Lung (tissue), 12 donors: ENCODE results near the gene HOXA9. TPM values are rescaled to one million over a fixed set of nuclear protein-coding genes. Genes with fewer than 3 reads are reported as not detected.
A peak's percentile ranks its signal among the peaks of the same experiment; 100 is the strongest.

Experiments
- ATAC-seq: fragments of 200-7000 bp; cut with Tn5 transposase; one replicate; pipeline ENCODE4 v1.9.1; 2020; ENCODE audit warnings: moderate number of reproducible peaks; ENCODE audit not compliant: insufficient read depth, low FRiP score
- DNase-seq, 3 donors: peaks; one replicate each; pipeline ENCODE4 v3.0.0-alpha.2; 2013 to 2017
- H3K27ac ChIP-seq, 2 donors: one replicate each; pipeline ENCODE4 v1.5.1; 2013; ENCODE audit warnings: mild to moderate bottlenecking in 2 of 2, moderate library complexity in 2 of 2, control low read depth in 1 of 2, inconsistent platforms in 1 of 2, low read depth in 1 of 2, low read length in 1 of 2
- H3K27me3 ChIP-seq, 3 donors: one replicate each; pipeline ENCODE4 v1.5.1; 2013; ENCODE audit warnings: low read length in 2 of 3; ENCODE audit not compliant: control insufficient read depth in 3 of 3, insufficient read depth in 3 of 3
- H3K36me3 ChIP-seq, 4 donors: one replicate each; pipeline ENCODE4 v1.5.1; 2013; ENCODE audit warnings: low read length in 4 of 4, mild to moderate bottlenecking in 1 of 4, moderate library complexity in 1 of 4; ENCODE audit not compliant: control insufficient read depth in 4 of 4, insufficient read depth in 4 of 4
- H3K4me1 ChIP-seq, 5 donors: one replicate each; pipeline ENCODE4 v1.5.1; 2013; ENCODE audit warnings: low read length in 5 of 5, mild to moderate bottlenecking in 2 of 5, moderate library complexity in 1 of 5; ENCODE audit not compliant: control insufficient read depth in 5 of 5, insufficient read depth in 5 of 5
- H3K4me3 ChIP-seq: one replicate; pipeline ENCODE4 v1.5.1; 2013; ENCODE audit warnings: mild to moderate bottlenecking, control low read depth, moderate library complexity
- H3K9ac ChIP-seq, 2 donors: one replicate each; pipeline ENCODE4 v1.5.1; 2013; ENCODE audit warnings: low read length in 2 of 2, control low read depth in 1 of 2; ENCODE audit not compliant: insufficient read depth in 1 of 2
- H3K9me3 ChIP-seq, 4 donors: one replicate each; pipeline ENCODE4 v1.5.1; 2013; ENCODE audit warnings: low read length in 3 of 4, mild to moderate bottlenecking in 1 of 4, moderate library complexity in 1 of 4; ENCODE audit not compliant: control insufficient read depth in 4 of 4, insufficient read depth in 3 of 4
- WGBS, 2 donors: extraction: QIAGEN DNeasy Blood & Tissue Kit; methylation state at CpG; one replicate each; pipeline ENCODE4 v1.1.7; 2013; 5-methylcytosine and 5-hydroxymethylcytosine counted together
- polyA plus RNA-seq, 2 donors: library from polyadenylated mRNA; stranded (reverse); fragments of 200-250 nt; gene quantifications; one replicate each; pipeline ENCODE4 v1.2.1, GENCODE V29; 2013
- total RNA-seq, 2 donors: library from RNA; depleted of rRNA in 1 of 2; stranded (reverse); fragments of >200 nt in 1 of 2; gene quantifications; one replicate each; pipeline ENCODE4 v1.2.1, GENCODE V29; 2014 to 2021
- TF ChIP-seq, protein P1 (sequence below): IDR thresholded peaks from 2 replicates; pipeline ENCODE4 v1.5.1; 2012; ENCODE audit warnings: mild to moderate bottlenecking; ENCODE audit errors: control extremely low read depth, extremely low read depth
- donor health status: control.
- donor health status: control.
- donor health status: Bipolar disorder and iron deficiency.
- donor health status: healthy.
- donor health status: DM: yes; HTN: yes; CAD: no.

Gene HOXA9
- total and polyA plus RNA-seq, 4 donors, result 0.11 to 0.85 (median 0.43) TPM

DNA sequence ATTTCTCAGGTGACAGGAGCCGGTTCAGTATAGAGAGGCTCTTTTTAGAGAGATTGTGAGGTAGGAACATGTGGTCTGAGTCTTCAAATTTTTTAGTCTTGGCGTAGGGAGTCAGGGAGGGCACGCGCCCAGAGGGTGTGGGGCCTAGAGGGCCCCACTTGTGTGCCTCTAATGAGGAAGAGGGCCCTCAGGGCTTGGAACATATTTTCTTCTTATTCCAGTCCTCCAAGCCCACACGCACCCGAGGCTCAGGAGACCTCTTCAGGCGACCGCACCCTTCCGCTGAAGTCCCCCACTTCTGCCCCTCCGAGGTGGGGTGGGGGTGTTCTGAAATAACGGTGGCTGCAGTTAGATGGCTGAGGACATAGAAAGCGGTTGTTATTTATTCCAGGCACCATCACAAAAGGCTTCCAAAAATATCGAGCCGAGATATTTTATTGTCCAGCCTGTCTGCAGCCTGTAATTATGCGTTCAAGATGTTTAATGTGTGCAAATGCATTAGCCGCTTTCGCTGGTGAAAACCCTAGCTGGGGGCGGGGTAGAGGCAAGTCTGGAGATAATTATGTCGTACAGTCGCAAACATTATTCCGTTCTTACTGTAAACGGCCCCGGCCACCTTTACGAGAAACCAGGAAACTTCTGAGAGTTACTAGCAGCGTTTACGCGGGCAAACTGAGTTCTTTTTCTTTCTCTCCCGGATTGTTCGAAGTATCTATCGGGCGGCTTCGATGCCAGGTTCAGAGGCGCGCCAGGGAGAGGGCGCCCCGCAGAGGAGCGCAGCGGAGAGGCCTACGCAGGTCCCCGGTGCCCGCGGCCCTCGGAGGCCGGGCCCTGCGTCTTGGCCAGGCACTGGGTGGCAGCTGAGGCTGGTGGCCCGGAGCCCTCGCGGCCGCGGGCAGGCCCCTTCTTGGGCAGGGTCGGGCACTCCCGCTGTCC is 47.4 kb upstream of the HOXA9 start:
- no peak for ATAC-seq
- H3K36me3 ChIP-seq, result no peaks in the 10 kb centered on the region
- no peak overlapping the region for H3K4me3 ChIP-seq
- TF ChIP-seq, protein P1, sequence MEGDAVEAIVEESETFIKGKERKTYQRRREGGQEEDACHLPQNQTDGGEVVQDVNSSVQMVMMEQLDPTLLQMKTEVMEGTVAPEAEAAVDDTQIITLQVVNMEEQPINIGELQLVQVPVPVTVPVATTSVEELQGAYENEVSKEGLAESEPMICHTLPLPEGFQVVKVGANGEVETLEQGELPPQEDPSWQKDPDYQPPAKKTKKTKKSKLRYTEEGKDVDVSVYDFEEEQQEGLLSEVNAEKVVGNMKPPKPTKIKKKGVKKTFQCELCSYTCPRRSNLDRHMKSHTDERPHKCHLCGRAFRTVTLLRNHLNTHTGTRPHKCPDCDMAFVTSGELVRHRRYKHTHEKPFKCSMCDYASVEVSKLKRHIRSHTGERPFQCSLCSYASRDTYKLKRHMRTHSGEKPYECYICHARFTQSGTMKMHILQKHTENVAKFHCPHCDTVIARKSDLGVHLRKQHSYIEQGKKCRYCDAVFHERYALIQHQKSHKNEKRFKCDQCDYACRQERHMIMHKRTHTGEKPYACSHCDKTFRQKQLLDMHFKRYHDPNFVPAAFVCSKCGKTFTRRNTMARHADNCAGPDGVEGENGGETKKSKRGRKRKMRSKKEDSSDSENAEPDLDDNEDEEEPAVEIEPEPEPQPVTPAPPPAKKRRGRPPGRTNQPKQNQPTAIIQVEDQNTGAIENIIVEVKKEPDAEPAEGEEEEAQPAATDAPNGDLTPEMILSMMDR, result no peak
- DNase-seq, result peak in 2 of 3 donors; percentile 18 to 36
- H3K9ac ChIP-seq, result no peak overlapping the region
- peaks cover 0 to 6% (median 0%) of the 10 kb centered on the region in 4 donors for H3K9me3 ChIP-seq
- no peak overlapping the region for H3K27ac ChIP-seq
- peaks cover 0 to 13% (median 0%) of the 10 kb centered on the region in 5 donors for H3K4me1 ChIP-seq
- H3K27me3 ChIP-seq, result peaks cover 19 to 95% (median 91%) of the 10 kb centered on the region in 3 donors
- WGBS, 2 donors, result 5 to 7% methylated on average over 52 of the region's 52 CpGs

DNA sequence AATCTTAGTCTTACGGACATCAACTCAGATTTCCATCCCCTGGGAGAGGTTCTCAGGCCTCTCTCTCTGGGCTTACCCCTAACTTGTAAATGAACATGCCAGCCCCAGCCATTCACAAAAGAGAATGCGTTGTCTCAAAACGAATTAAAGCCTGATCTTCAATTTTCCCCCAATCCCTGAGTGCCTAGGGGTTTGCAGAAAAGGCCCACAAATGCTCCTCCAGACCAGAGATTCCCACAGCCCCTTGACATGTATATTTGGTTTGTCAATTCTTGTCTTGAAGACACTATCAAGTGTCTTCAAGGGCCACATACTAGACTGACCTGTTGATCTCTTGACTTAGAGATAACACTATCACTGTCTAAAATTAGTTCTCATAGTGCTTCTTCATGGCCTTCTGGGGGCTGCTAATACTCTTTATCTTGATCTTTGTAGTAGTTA is 46.4 kb upstream of the HOXA9 start:
- TF ChIP-seq, protein P1, result no peak
- H3K4me1 ChIP-seq, result peaks cover 0 to 13% (median 0%) of the 10 kb centered on the region in 5 donors
- H3K9ac ChIP-seq, result no peak overlapping the region
- H3K27ac ChIP-seq, result no peak overlapping the region
- peaks cover 19 to 98% (median 94%) of the 10 kb centered on the region in 3 donors for H3K27me3 ChIP-seq
- DNase-seq (peak in 1 of 3 donors; percentile 31), ATAC-seq (no peak)
- no peaks in the 10 kb centered on the region for H3K36me3 ChIP-seq
- 25 to 27% methylated on average over 3 of the region's 3 CpGs for WGBS, 2 donors
- no peak overlapping the region for H3K4me3 ChIP-seq
- peaks cover 0 to 6% (median 0%) of the 10 kb centered on the region in 4 donors for H3K9me3 ChIP-seq

DNA sequence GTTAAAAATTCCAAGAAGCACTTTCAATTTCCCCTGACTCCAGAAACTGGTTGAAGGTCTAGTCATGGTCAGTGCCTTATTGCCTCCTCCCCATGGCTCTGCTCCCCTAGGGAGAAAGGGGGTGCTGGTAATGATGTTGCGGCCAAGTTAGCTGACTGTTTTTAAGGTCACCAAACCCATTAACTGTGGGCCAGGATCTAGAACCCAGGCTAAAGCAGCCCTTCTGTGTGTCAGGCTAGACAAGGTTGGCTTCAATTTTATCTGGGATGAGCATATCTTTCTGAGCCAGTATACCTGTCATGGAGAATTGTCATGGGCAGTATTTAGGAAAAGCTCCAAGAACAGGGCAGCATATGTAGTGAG is 45.7 kb upstream of the HOXA9 start:
- Histone ChIP-seq H3K9ac (no peak overlapping the region), H3K9me3 (peaks cover 0 to 6% (median 0%) of the 10 kb centered on the region in 4 donors), H3K27ac (no peak overlapping the region), H3K4me1 (peaks cover 0 to 13% (median 0%) of the 10 kb centered on the region in 5 donors), H3K4me3 (no peak overlapping the region), H3K27me3 (peaks cover 19 to 98% (median 96%) of the 10 kb centered on the region in 3 donors), H3K36me3 (no peaks in the 10 kb centered on the region)
- TF ChIP-seq, protein P1, result no peak
- no peak for ATAC-seq
- WGBS, 2 donors, result 83 to 84% methylated on average over 1 of the region's 1 CpG
- DNase-seq, result peak in 1 of 3 donors; percentile 22
